SK-N-SH treated with all-trans-retinoic acid at 6 μM for 48 hours (cell line): Measurements from ENCODE around the gene IGDCC3.

ENCODE experiments used
- ATAC-seq: fragments of 200-7000 bp; cut with Tn5 transposase; 3 replicates; pipeline ENCODE4 v1.9.1; 2020; ENCODE audit warnings: mild to moderate bottlenecking, moderate library complexity
- ARNTL ChIP-seq: fragments of 450-650 bp; formaldehyde crosslinking; IDR thresholded peaks from 2 replicates; pipeline ENCODE4 v1.5.0; 2020; ENCODE audit warnings: low read depth, mild to moderate bottlenecking, moderate library complexity, borderline replicate concordance
- CSDC2 ChIP-seq: fragments of 250-450 bp; sonication (Bioruptor Pico); IDR thresholded peaks from 2 replicates; pipeline ENCODE4 v1.5.0; 2020; ENCODE audit warnings: mild to moderate bottlenecking, moderate library complexity
- ESRRG ChIP-seq: fragments of 250-450 bp; sonication (Bioruptor Pico); IDR thresholded peaks from 2 replicates; pipeline ENCODE4 v1.6.1; 2021; ENCODE audit warnings: mild to moderate bottlenecking
- GLIS3 ChIP-seq: fragments of 250-450 bp; sonication (Bioruptor Pico); IDR thresholded peaks from 2 replicates; pipeline ENCODE4 v1.5.0; 2020; ENCODE audit warnings: mild to moderate bottlenecking, moderate library complexity
- ISL1 ChIP-seq: fragments of 250-450 bp; sonication (Bioruptor Pico); IDR thresholded peaks from 2 replicates; pipeline ENCODE4 v2.1.2; 2022; ENCODE audit warnings: mild to moderate bottlenecking, moderate library complexity
- OSR1 ChIP-seq: fragments of 250-450 bp; sonication (Bioruptor Pico); IDR thresholded peaks from 2 replicates; pipeline ENCODE4 v1.8.0; 2022; ENCODE audit warnings: moderate library complexity, mild to moderate bottlenecking, inconsistent platforms
- PPARA ChIP-seq: fragments of 250-450 bp; sonication (Bioruptor Pico); IDR thresholded peaks from 2 replicates; pipeline ENCODE4 v1.5.0; 2020; ENCODE audit warnings: mild to moderate bottlenecking, borderline replicate concordance
- RARB ChIP-seq: fragments of 250-450 bp; sonication (Bioruptor Pico); IDR thresholded peaks from 2 replicates; pipeline ENCODE4 v1.8.0; 2021; ENCODE audit warnings: mild to moderate bottlenecking, moderate library complexity
- SNAI2 ChIP-seq: fragments of 250-450 bp; sonication (Bioruptor Pico); IDR thresholded peaks from 2 replicates; pipeline ENCODE4 v1.5.0; 2020; ENCODE audit warnings: mild to moderate bottlenecking, moderate library complexity
- TCF4 ChIP-seq: fragments of 250-450 bp; sonication (Bioruptor Pico); IDR thresholded peaks from 2 replicates; pipeline ENCODE4 v1.8.0; 2021; ENCODE audit warnings: mild to moderate bottlenecking, moderate library complexity, borderline replicate concordance
- ZC3H10 ChIP-seq: fragments of 250-450 bp; sonication (Bioruptor Pico); IDR thresholded peaks from 2 replicates; pipeline ENCODE4 v1.5.1; 2021; ENCODE audit warnings: mild to moderate bottlenecking, moderate library complexity
- ZFP3 ChIP-seq: fragments of 250-450 bp; sonication (Bioruptor Pico); IDR thresholded peaks from 2 replicates; pipeline ENCODE4 v1.5.0; 2020; ENCODE audit warnings: mild to moderate bottlenecking, moderate library complexity
- ZFP30 ChIP-seq: fragments of 450-650 bp; formaldehyde crosslinking; IDR thresholded peaks from 2 replicates; pipeline ENCODE4 v1.5.0; 2022; ENCODE audit warnings: mild to moderate bottlenecking, moderate library complexity
- ZNF565 ChIP-seq: fragments of 450-650 bp; formaldehyde crosslinking; conservative IDR thresholded peaks from 2 replicates; pipeline ENCODE4 v1.5.0; 2020; ENCODE audit warnings: low read depth, mild to moderate bottlenecking, moderate library complexity
- ZNF70 ChIP-seq: fragments of 450-650 bp; formaldehyde crosslinking; IDR thresholded peaks from 2 replicates; pipeline ENCODE4 v1.5.0; 2020; ENCODE audit warnings: mild to moderate bottlenecking, moderate library complexity
- ZNF8 ChIP-seq: fragments of 450-650 bp; formaldehyde crosslinking; IDR thresholded peaks from 2 replicates; pipeline ENCODE4 v1.5.0; 2020; ENCODE audit warnings: mild to moderate bottlenecking, moderate library complexity
- TF ChIP-seq, protein P1 (sequence below): fragments of 250-450 bp; sonication (Bioruptor Pico); IDR thresholded peaks from 2 replicates; pipeline ENCODE4 v1.5.1; 2021; ENCODE audit warnings: mild to moderate bottlenecking, moderate library complexity
- TF ChIP-seq, protein P2 (sequence below): fragments of 250-450 bp; sonication (Bioruptor Pico); IDR thresholded peaks from 2 replicates; pipeline ENCODE4 v1.5.1; 2020; ENCODE audit warnings: low read depth, mild to moderate bottlenecking, moderate library complexity
- TF ChIP-seq, protein P3 (sequence below): fragments of 250-450 bp; sonication (Bioruptor Pico); IDR thresholded peaks from 2 replicates; pipeline ENCODE4 v1.8.0; 2020; ENCODE audit warnings: mild to moderate bottlenecking, moderate library complexity, borderline replicate concordance
- TF ChIP-seq, protein P4 (sequence below): fragments of 250-450 bp; sonication (Bioruptor Pico); IDR thresholded peaks from 2 replicates; pipeline ENCODE4 v1.5.0; 2020; ENCODE audit warnings: mild to moderate bottlenecking, moderate library complexity

Gene IGDCC3

GRCh38 chr15:65405791-65406423 is 28.1 kb upstream of the IGDCC3 start:
- no peak for ATAC-seq
- TF ChIP-seq, protein P1, sequence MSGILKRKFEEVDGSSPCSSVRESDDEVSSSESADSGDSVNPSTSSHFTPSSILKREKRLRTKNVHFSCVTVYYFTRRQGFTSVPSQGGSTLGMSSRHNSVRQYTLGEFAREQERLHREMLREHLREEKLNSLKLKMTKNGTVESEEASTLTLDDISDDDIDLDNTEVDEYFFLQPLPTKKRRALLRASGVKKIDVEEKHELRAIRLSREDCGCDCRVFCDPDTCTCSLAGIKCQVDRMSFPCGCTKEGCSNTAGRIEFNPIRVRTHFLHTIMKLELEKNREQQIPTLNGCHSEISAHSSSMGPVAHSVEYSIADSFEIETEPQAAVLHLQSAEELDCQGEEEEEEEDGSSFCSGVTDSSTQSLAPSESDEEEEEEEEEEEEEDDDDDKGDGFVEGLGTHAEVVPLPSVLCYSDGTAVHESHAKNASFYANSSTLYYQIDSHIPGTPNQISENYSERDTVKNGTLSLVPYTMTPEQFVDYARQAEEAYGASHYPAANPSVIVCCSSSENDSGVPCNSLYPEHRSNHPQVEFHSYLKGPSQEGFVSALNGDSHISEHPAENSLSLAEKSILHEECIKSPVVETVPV, result no peak
- no peak for TF ChIP-seq GLIS3 (CRISPR knock-in tag)
- TF ChIP-seq ZFP30, result no peak
- no peak for TF ChIP-seq TCF4 (CRISPR knock-in tag)
- no peak for TF ChIP-seq ESRRG (CRISPR knock-in tag)
- TF ChIP-seq, protein P2, sequence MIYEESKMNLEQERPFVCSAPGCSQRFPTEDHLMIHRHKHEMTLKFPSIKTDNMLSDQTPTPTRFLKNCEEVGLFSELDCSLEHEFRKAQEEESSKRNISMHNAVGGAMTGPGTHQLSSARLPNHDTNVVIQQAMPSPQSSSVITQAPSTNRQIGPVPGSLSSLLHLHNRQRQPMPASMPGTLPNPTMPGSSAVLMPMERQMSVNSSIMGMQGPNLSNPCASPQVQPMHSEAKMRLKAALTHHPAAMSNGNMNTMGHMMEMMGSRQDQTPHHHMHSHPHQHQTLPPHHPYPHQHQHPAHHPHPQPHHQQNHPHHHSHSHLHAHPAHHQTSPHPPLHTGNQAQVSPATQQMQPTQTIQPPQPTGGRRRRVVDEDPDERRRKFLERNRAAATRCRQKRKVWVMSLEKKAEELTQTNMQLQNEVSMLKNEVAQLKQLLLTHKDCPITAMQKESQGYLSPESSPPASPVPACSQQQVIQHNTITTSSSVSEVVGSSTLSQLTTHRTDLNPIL (CRISPR knock-in tag), result no peak
- TF ChIP-seq CSDC2 (CRISPR knock-in tag), result no peak
- no peak for TF ChIP-seq RARB

- no peak for ATAC-seq
- no peak for TF ChIP-seq TCF4 (CRISPR knock-in tag)
- no peak for TF ChIP-seq OSR1
- TF ChIP-seq ZFP30, result no peak
- no peak for TF ChIP-seq ARNTL (CRISPR knock-in tag)
- TF ChIP-seq ZC3H10 (CRISPR knock-in tag), result no peak
- no peak for TF ChIP-seq ESRRG (CRISPR knock-in tag)
- TF ChIP-seq, protein P1, result no peak
- TF ChIP-seq ZNF70 (CRISPR knock-in tag), result no peak
- no peak for TF ChIP-seq SNAI2 (CRISPR knock-in tag)
- no peak for TF ChIP-seq ZNF8
- TF ChIP-seq, protein P3, sequence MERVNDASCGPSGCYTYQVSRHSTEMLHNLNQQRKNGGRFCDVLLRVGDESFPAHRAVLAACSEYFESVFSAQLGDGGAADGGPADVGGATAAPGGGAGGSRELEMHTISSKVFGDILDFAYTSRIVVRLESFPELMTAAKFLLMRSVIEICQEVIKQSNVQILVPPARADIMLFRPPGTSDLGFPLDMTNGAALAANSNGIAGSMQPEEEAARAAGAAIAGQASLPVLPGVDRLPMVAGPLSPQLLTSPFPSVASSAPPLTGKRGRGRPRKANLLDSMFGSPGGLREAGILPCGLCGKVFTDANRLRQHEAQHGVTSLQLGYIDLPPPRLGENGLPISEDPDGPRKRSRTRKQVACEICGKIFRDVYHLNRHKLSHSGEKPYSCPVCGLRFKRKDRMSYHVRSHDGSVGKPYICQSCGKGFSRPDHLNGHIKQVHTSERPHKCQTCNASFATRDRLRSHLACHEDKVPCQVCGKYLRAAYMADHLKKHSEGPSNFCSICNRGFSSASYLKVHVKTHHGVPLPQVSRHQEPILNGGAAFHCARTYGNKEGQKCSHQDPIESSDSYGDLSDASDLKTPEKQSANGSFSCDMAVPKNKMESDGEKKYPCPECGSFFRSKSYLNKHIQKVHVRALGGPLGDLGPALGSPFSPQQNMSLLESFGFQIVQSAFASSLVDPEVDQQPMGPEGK (CRISPR knock-in tag), result no peak
- no peak for TF ChIP-seq ZFP3 (CRISPR knock-in tag)
- TF ChIP-seq ZNF565 (CRISPR knock-in tag), result no peak
- TF ChIP-seq, protein P4, sequence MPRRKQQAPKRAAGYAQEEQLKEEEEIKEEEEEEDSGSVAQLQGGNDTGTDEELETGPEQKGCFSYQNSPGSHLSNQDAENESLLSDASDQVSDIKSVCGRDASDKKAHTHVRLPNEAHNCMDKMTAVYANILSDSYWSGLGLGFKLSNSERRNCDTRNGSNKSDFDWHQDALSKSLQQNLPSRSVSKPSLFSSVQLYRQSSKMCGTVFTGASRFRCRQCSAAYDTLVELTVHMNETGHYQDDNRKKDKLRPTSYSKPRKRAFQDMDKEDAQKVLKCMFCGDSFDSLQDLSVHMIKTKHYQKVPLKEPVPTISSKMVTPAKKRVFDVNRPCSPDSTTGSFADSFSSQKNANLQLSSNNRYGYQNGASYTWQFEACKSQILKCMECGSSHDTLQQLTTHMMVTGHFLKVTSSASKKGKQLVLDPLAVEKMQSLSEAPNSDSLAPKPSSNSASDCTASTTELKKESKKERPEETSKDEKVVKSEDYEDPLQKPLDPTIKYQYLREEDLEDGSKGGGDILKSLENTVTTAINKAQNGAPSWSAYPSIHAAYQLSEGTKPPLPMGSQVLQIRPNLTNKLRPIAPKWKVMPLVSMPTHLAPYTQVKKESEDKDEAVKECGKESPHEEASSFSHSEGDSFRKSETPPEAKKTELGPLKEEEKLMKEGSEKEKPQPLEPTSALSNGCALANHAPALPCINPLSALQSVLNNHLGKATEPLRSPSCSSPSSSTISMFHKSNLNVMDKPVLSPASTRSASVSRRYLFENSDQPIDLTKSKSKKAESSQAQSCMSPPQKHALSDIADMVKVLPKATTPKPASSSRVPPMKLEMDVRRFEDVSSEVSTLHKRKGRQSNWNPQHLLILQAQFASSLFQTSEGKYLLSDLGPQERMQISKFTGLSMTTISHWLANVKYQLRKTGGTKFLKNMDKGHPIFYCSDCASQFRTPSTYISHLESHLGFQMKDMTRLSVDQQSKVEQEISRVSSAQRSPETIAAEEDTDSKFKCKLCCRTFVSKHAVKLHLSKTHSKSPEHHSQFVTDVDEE, result no peak
- TF ChIP-seq ISL1 (CRISPR knock-in tag), result no peak
- TF ChIP-seq, protein P2 (CRISPR knock-in tag), result no peak
- no peak for TF ChIP-seq PPARA
- no peak for TF ChIP-seq RARB
Observed at GRCh38 chr15:65404186-65404872, 26.5 kb upstream of the IGDCC3 start.
